Spleen (tissue), 11 donors: Measurements from ENCODE around the gene NBEA. TPM values are rescaled to one million over a fixed set of nuclear protein-coding genes. Genes with fewer than 3 reads are reported as not detected.

Source experiments
- DNase-seq: peaks from one replicate; pipeline ENCODE4 v3.0.0-alpha.2; 2020
- H3K27ac ChIP-seq, 8 donors: fragments of 200-600 bp; sonication (generic) in 7 of 8; 1 replicate in 4 of 8; 2 replicates in 4 of 8; pipeline versions ENCODE4 v1.5.0 to v1.8.0; 2016 to 2021; ENCODE audit warnings: inconsistent platforms in 4 of 8, mild to moderate bottlenecking in 4 of 8, moderate library complexity in 1 of 8
- H3K27me3 ChIP-seq, 7 donors: fragments of 200-600 bp; sonication (generic) in 6 of 7; replicated peaks in 1 of 7; 1 replicate in 4 of 7; 2 replicates in 3 of 7; pipeline versions ENCODE4 v1.5.0 to v1.8.0; 2016 to 2021; ENCODE audit warnings: inconsistent platforms in 3 of 7, mild to moderate bottlenecking in 1 of 7
- H3K36me3 ChIP-seq, 6 donors: fragments of 200-600 bp; sonication (generic) in 5 of 6; 1 replicate in 4 of 6; 2 replicates in 2 of 6; pipeline versions ENCODE4 v1.5.0 to v1.8.0; 2016 to 2021; ENCODE audit warnings: inconsistent platforms in 2 of 6
- H3K4me1 ChIP-seq, 6 donors: fragments of 200-600 bp; sonication (generic) in 5 of 6; 1 replicate in 3 of 6; 2 replicates in 3 of 6; pipeline versions ENCODE4 v1.5.0 to v1.8.0; 2016 to 2021; ENCODE audit warnings: inconsistent platforms in 3 of 6
- H3K4me3 ChIP-seq, 8 donors: fragments of 200-600 bp; sonication (generic) in 7 of 8; 1 replicate in 4 of 8; 2 replicates in 4 of 8; pipeline versions ENCODE4 v1.5.0 to v1.8.0; 2016 to 2021; ENCODE audit warnings: inconsistent platforms in 4 of 8, mild to moderate bottlenecking in 4 of 8, moderate library complexity in 2 of 8
- H3K9me3 ChIP-seq, 8 donors: fragments of 200-600 bp; sonication (generic) in 7 of 8; 1 replicate in 4 of 8; 2 replicates in 4 of 8; pipeline versions ENCODE4 v1.5.0 to v1.8.0; 2016 to 2021; ENCODE audit warnings: inconsistent platforms in 4 of 8
- CTCF ChIP-seq, 11 experiments: fragments of 200-600 bp in 7 of 11; fragments of 450-650 bp in 4 of 11; sonication (generic) in 4 of 11; IDR thresholded peaks in 8 of 11; conservative IDR thresholded peaks in 3 of 11; 1 replicate in 7 of 11; 2 replicates in 4 of 11; pipeline versions ENCODE4 v1.4.0 to v1.8.0; 2016 to 2021; ENCODE audit warnings: antibody characterized with exemption in 11 of 11, inconsistent platforms in 4 of 11, mild to moderate bottlenecking in 1 of 11
- POLR2A ChIP-seq, 3 donors: fragments of 450-650 bp; IDR thresholded peaks; one replicate each; pipeline ENCODE4 v1.5.1; 2017; ENCODE audit warnings: antibody characterized with exemption in 3 of 3, mild to moderate bottlenecking in 1 of 3
- POLR2AphosphoS5 ChIP-seq, 3 donors: sonication (generic); formaldehyde crosslinking; IDR thresholded peaks; one replicate each; pipeline ENCODE4 v1.5.1; 2017; ENCODE audit warnings: antibody characterized with exemption in 3 of 3
- WGBS, 5 donors: extraction: QIAGEN DNeasy Blood & Tissue Kit in 3 of 5; methylation state at CpG; one replicate each; pipeline versions ENCODE4 v1.1.5 to v1.1.7; 2013 to 2018; 5-methylcytosine and 5-hydroxymethylcytosine counted together
- intact Hi-C: fragments of 100-400 bp; cut with DNase I; formaldehyde crosslinking; loops from one replicate; pipeline ENCODE4 v1.15.0; 2023; ENCODE audit warnings: low total_unique reads
- polyA plus RNA-seq, 3 donors: library from polyadenylated mRNA; stranded (reverse); fragments of 200-250 nt; gene quantifications; one replicate each; pipeline ENCODE4 v1.2.1, GENCODE V29; 2013
- total RNA-seq, 7 donors: library from RNA; depleted of rRNA in 3 of 7; stranded (reverse); fragments of >200 nt in 3 of 7; fragmentation: NEBNext Ultra II Directional in 4 of 7; extraction: Animal tissue kit (Norgen Biotek cat#: 25700) in 4 of 7; gene quantifications; one replicate each; pipeline versions ENCODE4 v1.1.0 to v1.2.1, GENCODE V29; 2016 to 2021
- donor health status: healthy with polysubstance abuse.
- donor health status: DM: no; HTN: no; CAD: no; lungs with moderate emphysema.
- donor health status: DM: no; HTN: no; CAD: no.
- donor health status: Bipolar disorder and iron deficiency.
- donor health status: healthy.
- donor health status: DM: no; HTN: no; CAD: no.
- donor health status: DM: yes; HTN: yes; CAD: no.

The NBEA gene
- total and polyA plus RNA-seq, 10 donors: 1.8 to 27.7 (median 12.9) TPM

- peaks cover 0 to 6% (median 2%) of the 10 kb centered on the region in 6 donors for H3K4me1 ChIP-seq
- no peak for TF ChIP-seq CTCF (IDR thresholded peaks at IDR 0.05 in 8 of 11, conservative IDR thresholded peaks at IDR 0.05 in 3 of 11)
- no peak for TF ChIP-seq POLR2AphosphoS5 (IDR thresholded peaks at IDR 0.05)
- no peak for TF ChIP-seq POLR2A (IDR thresholded peaks at IDR 0.05)
- H3K4me3 ChIP-seq: no peak overlapping the region
- no peak for DNase-seq
- intact Hi-C loops: no loop called here
- H3K36me3 ChIP-seq: no peaks in the 10 kb centered on the region
- 31 to 54% (median 41%) methylated on average over 2 of the region's 2 CpGs for WGBS, 5 donors
- peak overlapping the region in 2 of 8 donors; percentile 8 to 20 for H3K27ac ChIP-seq
- no peaks in the 10 kb centered on the region for H3K27me3 ChIP-seq
- H3K9me3 ChIP-seq: peaks cover 0 to 16% (median 0%) of the 10 kb centered on the region in 8 donors
Measured at GRCh38 chr13:35005051-35005450, 63.0 kb downstream of the NBEA start.

- H3K9me3 ChIP-seq: no peaks in the 10 kb centered on the region
- 74 to 89% (median 83%) methylated on average over 5 to 7 of the region's 7 CpGs for WGBS, 5 donors
- H3K27me3 ChIP-seq: no peaks in the 10 kb centered on the region
- H3K4me3 ChIP-seq: no peak overlapping the region
- intact Hi-C loops: no loop called here
- no peaks in the 10 kb centered on the region for H3K4me1 ChIP-seq
- TF ChIP-seq CTCF (IDR thresholded peaks at IDR 0.05 in 8 of 11, conservative IDR thresholded peaks at IDR 0.05 in 3 of 11) (no peak), POLR2AphosphoS5 (IDR thresholded peaks at IDR 0.05) (no peak), POLR2A (IDR thresholded peaks at IDR 0.05) (no peak)
- H3K36me3 ChIP-seq: no peaks in the 10 kb centered on the region
- peak; percentile 67 for DNase-seq
- H3K27ac ChIP-seq: no peak overlapping the region
Measured at GRCh38 chr13:35014606-35015213, 72.6 kb downstream of the NBEA start.

GRCh38 chr13:35016362-35017112, 74.5 kb downstream of the NBEA start:
- Histone ChIP-seq H3K9me3 (peaks cover 0 to 14% (median 12%) of the 10 kb centered on the region in 8 donors), H3K4me3 (no peak overlapping the region), H3K36me3 (no peaks in the 10 kb centered on the region), H3K27me3 (no peaks in the 10 kb centered on the region), H3K27ac (no peak overlapping the region), H3K4me1 (no peaks in the 10 kb centered on the region)
- TF ChIP-seq POLR2AphosphoS5 (IDR thresholded peaks at IDR 0.05) (no peak), POLR2A (IDR thresholded peaks at IDR 0.05) (no peak), CTCF (IDR thresholded peaks at IDR 0.05 in 8 of 11, conservative IDR thresholded peaks at IDR 0.05 in 3 of 11) (no peak)
- intact Hi-C loops: no loop called here
- WGBS, 5 donors: 75 to 93% (median 84%) methylated on average over 5 of the region's 5 CpGs
- DNase-seq: no peak

- Histone ChIP-seq H3K27ac (no peak overlapping the region), H3K9me3 (peaks cover 0 to 90% (median 56%) of the 10 kb centered on the region in 8 donors), H3K4me1 (peaks cover 0 to 4% (median 0%) of the 10 kb centered on the region in 6 donors), H3K4me3 (no peak overlapping the region), H3K36me3 (no peaks in the 10 kb centered on the region), H3K27me3 (no peaks in the 10 kb centered on the region)
- no peak for DNase-seq
- WGBS, 5 donors: 77 to 93% (median 91%) methylated on average over 2 of the region's 2 CpGs
- TF ChIP-seq CTCF (IDR thresholded peaks at IDR 0.05 in 8 of 11, conservative IDR thresholded peaks at IDR 0.05 in 3 of 11) (no peak), POLR2A (IDR thresholded peaks at IDR 0.05) (no peak), POLR2AphosphoS5 (IDR thresholded peaks at IDR 0.05) (no peak)
- intact Hi-C loops: no loop called here
Measured at GRCh38 chr13:35025314-35025713, 83.2 kb downstream of the NBEA start.
